GM12865 (cell line): Measurements from ENCODE around the gene EFNB2.

Experiments used
- DNase-seq: peaks from one replicate; pipeline ENCODE4 v3.0.0; 2010; ENCODE audit warnings: low read depth
- H3K4me3 ChIP-seq: 2 replicates; pipeline ENCODE4 v1.5.1; 2011; ENCODE audit warnings: mild to moderate bottlenecking, low read depth, low read length, control low read depth
- CTCF ChIP-seq: IDR thresholded peaks from 2 replicates; pipeline ENCODE4 v1.5.1; 2011; ENCODE audit warnings: low read length, control low read depth, low read depth, inconsistent platforms; ENCODE audit not compliant: insufficient read depth; ENCODE audit errors: missing control alignments

The EFNB2 gene

GRCh38 chr13:106489849-106490568, 45.5 kb downstream of the EFNB2 start:
- DNase-seq = no peak
- H3K4me3 ChIP-seq = no peak overlapping the region
- TF ChIP-seq CTCF = no peak

GRCh38 chr13:106488686-106489085, 46.8 kb downstream of the EFNB2 start:
- no peak for TF ChIP-seq CTCF
- no peak for DNase-seq
- H3K4me3 ChIP-seq = no peak overlapping the region

- no peak for TF ChIP-seq CTCF
- DNase-seq = no peak
- H3K4me3 ChIP-seq = no peak overlapping the region
Observed at GRCh38 chr13:106488076-106488475, 47.4 kb downstream of the EFNB2 start.

GRCh38 chr13:106487129-106487528, 48.3 kb downstream of the EFNB2 start:
- H3K4me3 ChIP-seq = no peak overlapping the region
- no peak for TF ChIP-seq CTCF
- DNase-seq = no peak

GRCh38 chr13:106486287-106486686, 49.2 kb downstream of the EFNB2 start:
- no peak for TF ChIP-seq CTCF
- DNase-seq = no peak
- no peak overlapping the region for H3K4me3 ChIP-seq

GRCh38 chr13:106484537-106485193, 50.8 kb downstream of the EFNB2 start:
- no peak for DNase-seq
- no peak for TF ChIP-seq CTCF

More at GRCh38 chr13:106484537-106485193, 50.8 kb downstream of the EFNB2 start:
- H3K4me3 ChIP-seq = no peak overlapping the region
